Smooth muscle cell (in vitro differentiated cells): ENCODE data around the gene ARID5A. TPM values are rescaled to one million over a fixed set of nuclear protein-coding genes. Genes with fewer than 3 reads are reported as not detected.
A peak's percentile ranks its signal among the peaks of the same experiment; 100 is the strongest.

Experiments
- DNase-seq: peaks from one replicate; lab custom pipeline; 2025; ENCODE audit not compliant: unreplicated experiment; lab: John Stamatoyannopoulos, UW
- H2AFZ ChIP-seq: fragments of 200-600 bp; sonication (generic); 2 replicates; pipeline ENCODE4 v1.6.0; 2016; ENCODE audit warnings: antibody characterized with exemption, low read depth, mild to moderate bottlenecking
- H3F3A ChIP-seq: fragments of 200-600 bp; sonication (generic); 2 replicates; pipeline ENCODE4 v1.6.0; 2017; ENCODE audit warnings: antibody characterized with exemption, low read depth
- H3K27ac ChIP-seq: fragments of 200-600 bp; sonication (generic); 2 replicates; pipeline ENCODE4 v1.5.1; 2016; ENCODE audit warnings: low read depth, mild to moderate bottlenecking
- H3K27me3 ChIP-seq: fragments of 200-600 bp; sonication (generic); 2 replicates; pipeline ENCODE4 v1.6.1; 2016; ENCODE audit warnings: low read depth, mild to moderate bottlenecking
- H3K36me3 ChIP-seq: fragments of 200-600 bp; sonication (generic); 2 replicates; pipeline ENCODE4 v1.5.1; 2016; ENCODE audit warnings: low read depth
- H3K4me1 ChIP-seq: fragments of 200-600 bp; sonication (generic); 2 replicates; pipeline ENCODE4 v1.5.1; 2016; ENCODE audit warnings: low read depth
- H3K4me2 ChIP-seq: fragments of 200-600 bp; sonication (generic); 2 replicates; pipeline ENCODE4 v1.6.0; 2016; ENCODE audit warnings: mild to moderate bottlenecking
- H3K4me3 ChIP-seq: fragments of 200-600 bp; sonication (generic); 2 replicates; pipeline ENCODE4 v1.5.1; 2016; ENCODE audit warnings: mild to moderate bottlenecking
- H3K79me2 ChIP-seq: fragments of 200-600 bp; sonication (generic); 2 replicates; pipeline ENCODE4 v1.6.0; 2016; ENCODE audit warnings: low read depth, mild to moderate bottlenecking
- H3K9ac ChIP-seq: fragments of 200-600 bp; sonication (generic); 2 replicates; pipeline ENCODE4 v1.6.0; 2016; ENCODE audit warnings: low read depth
- H3K9me3 ChIP-seq: fragments of 200-600 bp; sonication (generic); replicated peaks from 2 replicates; pipeline ENCODE4 v1.5.1; 2016; ENCODE audit warnings: low read depth
- H4K20me1 ChIP-seq: fragments of 200-600 bp; sonication (generic); 2 replicates; pipeline ENCODE4 v1.6.0; 2016; ENCODE audit warnings: low read depth
- WGBS: methylation state at CpG from one replicate; pipeline ENCODE4 v1.1.7; 2016; ENCODE audit warnings: low lambda C conversion rate; 5-methylcytosine and 5-hydroxymethylcytosine counted together
- polyA plus RNA-seq: library from polyadenylated mRNA; unstranded; fragments of >200 nt; fragmentation: Nextera tagmentation; extraction: Ambion mirVana; gene quantifications from 2 replicates; pipeline ENCODE4 v1.2.1, GENCODE V29; 2016
- total RNA-seq: library from RNA; depleted of rRNA; stranded (reverse); fragments of >200 nt; gene quantifications from 2 replicates; pipeline ENCODE4 v1.2.3, GENCODE V29; 2014
- TF ChIP-seq, protein P1 (sequence below): fragments of 200-600 bp; sonication (generic); IDR thresholded peaks from 2 replicates; pipeline ENCODE4 v1.5.1; 2017; ENCODE audit warnings: borderline replicate concordance, mild to moderate bottlenecking, antibody characterized with exemption; ENCODE audit not compliant: insufficient read depth, poor library complexity, severe bottlenecking

The ARID5A gene
- total and polyA plus RNA-seq, 2 experiments from 2014 or later: 12.1 to 25.6 TPM

DNA sequence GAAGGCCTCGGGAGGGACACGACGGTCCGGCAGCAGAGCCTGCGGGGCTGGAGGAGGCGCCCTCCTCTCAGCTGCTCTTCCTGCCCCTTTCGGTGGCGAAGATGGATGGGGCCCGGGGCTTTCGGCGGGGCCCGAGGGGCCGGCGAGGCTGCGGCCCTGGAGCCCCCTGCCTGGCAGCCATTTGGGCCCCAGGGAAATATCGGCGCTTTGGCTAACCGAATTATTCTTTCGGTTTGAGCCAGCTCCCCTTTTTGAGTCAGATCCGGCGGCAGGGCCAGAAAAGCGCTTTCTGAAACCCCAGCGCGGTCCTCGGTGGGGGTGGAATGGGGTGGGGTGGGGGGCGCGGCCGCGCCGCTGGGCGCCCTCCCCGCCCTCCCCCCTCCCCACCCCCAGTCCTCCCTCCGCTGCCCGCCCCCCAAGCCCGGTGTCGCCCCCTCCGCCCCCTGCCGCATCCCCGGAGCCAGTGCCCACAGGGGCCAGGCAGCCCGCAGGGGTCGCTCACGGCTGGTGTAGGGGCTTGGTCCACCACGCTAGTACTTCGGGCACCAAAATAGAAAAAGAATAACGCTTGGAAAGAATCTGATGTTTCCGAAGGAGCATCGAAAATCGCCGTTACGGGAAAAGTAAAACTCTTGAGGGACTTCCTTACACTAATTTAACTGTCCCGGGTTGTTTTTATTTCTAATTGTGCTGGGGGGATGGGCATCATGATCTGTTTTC lies 9.1 kb upstream of the ARID5A start:
- WGBS: 6% methylated on average over 40 of the region's 51 CpGs
- Histone ChIP-seq H3K27ac (peak overlapping the region; percentile 66), H4K20me1 (no peaks in the 10 kb centered on the region), H2AFZ (peak overlapping the region; percentile 91), H3K27me3 (peaks cover 4% of the 10 kb centered on the region), H3F3A (peaks cover 1% of the 10 kb centered on the region), H3K36me3 (no peaks in the 10 kb centered on the region), H3K4me1 (peaks cover 30% of the 10 kb centered on the region), H3K4me2 (peak overlapping the region; percentile 92), H3K9ac (peak overlapping the region; percentile 64), H3K4me3 (peak overlapping the region; percentile 56), H3K9me3 (no peaks in the 10 kb centered on the region), H3K79me2 (no peaks in the 10 kb centered on the region)
- TF ChIP-seq, protein P1, sequence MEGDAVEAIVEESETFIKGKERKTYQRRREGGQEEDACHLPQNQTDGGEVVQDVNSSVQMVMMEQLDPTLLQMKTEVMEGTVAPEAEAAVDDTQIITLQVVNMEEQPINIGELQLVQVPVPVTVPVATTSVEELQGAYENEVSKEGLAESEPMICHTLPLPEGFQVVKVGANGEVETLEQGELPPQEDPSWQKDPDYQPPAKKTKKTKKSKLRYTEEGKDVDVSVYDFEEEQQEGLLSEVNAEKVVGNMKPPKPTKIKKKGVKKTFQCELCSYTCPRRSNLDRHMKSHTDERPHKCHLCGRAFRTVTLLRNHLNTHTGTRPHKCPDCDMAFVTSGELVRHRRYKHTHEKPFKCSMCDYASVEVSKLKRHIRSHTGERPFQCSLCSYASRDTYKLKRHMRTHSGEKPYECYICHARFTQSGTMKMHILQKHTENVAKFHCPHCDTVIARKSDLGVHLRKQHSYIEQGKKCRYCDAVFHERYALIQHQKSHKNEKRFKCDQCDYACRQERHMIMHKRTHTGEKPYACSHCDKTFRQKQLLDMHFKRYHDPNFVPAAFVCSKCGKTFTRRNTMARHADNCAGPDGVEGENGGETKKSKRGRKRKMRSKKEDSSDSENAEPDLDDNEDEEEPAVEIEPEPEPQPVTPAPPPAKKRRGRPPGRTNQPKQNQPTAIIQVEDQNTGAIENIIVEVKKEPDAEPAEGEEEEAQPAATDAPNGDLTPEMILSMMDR: peak; percentile 28
- no peak for DNase-seq

DNA sequence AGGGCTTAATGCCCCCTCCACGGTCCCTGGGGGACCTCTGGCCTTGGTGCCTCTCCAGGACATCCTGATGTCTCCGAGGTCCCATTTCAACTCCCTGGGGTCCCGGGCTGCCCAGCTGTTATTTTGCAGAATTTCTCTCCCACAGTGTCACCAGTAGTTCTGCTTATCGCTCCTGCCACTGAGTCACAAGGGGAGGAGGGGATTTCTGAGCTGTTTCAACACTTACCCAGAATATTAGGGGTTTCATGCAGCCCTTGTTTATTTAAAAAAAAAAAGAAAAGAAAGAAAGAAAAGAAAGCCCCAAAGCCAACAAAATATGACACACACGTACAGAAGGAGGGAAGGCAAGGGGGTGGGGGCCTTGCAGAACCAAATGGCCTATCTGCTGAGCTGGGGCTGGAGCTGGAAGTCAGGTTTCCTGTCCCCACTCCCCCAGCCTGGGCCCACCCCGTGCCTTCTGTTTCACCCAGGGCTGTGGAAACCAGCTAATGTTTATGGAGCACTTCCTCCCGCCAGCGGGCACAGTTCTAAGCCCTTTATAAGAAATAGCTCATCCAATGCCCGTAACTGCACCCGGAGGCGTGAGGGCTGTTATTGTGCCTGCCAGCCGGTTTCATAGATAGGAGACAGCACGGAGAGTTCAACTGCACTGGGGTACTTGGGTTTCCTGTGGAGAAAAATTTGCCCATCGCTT lies 8.4 kb upstream of the ARID5A start:
- peak overlapping the region; percentile 92 for H3K4me2 ChIP-seq
- no peaks in the 10 kb centered on the region for H4K20me1 ChIP-seq
- peak overlapping the region; percentile 8 for H3K9ac ChIP-seq
- no peaks in the 10 kb centered on the region for H3K9me3 ChIP-seq
- H3K27ac ChIP-seq: peak overlapping the region; percentile 66
- H3K36me3 ChIP-seq: no peaks in the 10 kb centered on the region
- H3K79me2 ChIP-seq: no peaks in the 10 kb centered on the region
- H3F3A ChIP-seq: peaks cover 8% of the 10 kb centered on the region
- peaks cover 4% of the 10 kb centered on the region for H3K27me3 ChIP-seq
- peak overlapping the region; percentile 56 for H3K4me3 ChIP-seq
- H2AFZ ChIP-seq: peak overlapping the region; percentile 78
- WGBS: 23% methylated on average over 14 of the region's 14 CpGs
- H3K4me1 ChIP-seq: peaks cover 30% of the 10 kb centered on the region
- no peak for DNase-seq
- TF ChIP-seq, protein P1: no peak

DNA sequence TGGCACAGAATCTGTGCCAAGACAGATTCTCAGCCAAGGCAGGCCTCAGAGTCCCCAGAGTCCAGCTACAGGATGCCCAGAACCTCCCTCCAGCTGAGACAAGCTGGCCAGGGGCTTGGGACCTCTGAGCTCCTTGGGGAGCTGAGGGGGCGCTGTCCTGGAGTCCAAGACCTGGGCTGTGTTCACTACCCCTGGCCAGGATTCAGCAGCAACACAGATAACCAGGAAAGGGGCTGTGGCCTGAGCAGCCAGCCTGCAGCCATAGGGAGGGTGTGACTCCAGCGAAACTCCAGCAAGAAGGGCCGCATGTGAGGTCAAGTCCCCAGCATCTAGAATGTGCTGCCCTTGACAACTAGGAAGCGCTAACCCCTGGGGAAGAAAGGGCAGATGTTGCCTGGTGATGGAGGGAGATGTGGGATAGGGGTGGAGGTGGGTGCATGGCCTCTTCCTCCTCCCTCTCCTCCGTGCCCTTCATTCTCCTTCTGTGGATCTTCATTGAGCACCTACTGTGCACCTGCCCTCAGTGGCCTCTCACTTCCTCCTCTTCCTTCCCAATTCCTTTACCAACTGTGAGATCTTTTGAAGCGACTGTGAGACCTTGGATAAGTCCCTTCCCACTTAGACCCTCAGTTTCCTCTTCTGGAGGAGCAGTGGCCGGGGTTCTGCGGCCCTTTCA lies 7.7 kb upstream of the ARID5A start:
- H3K27me3 ChIP-seq: peaks cover 2% of the 10 kb centered on the region
- TF ChIP-seq, protein P1: no peak
- H3F3A ChIP-seq: peaks cover 8% of the 10 kb centered on the region
- 92% methylated on average over 8 of the region's 8 CpGs for WGBS
- H3K4me1 ChIP-seq: peaks cover 30% of the 10 kb centered on the region
- no peak for DNase-seq
- no peaks in the 10 kb centered on the region for H4K20me1 ChIP-seq
- H3K27ac ChIP-seq: peak overlapping the region; percentile 66
- no peaks in the 10 kb centered on the region for H3K79me2 ChIP-seq
- H3K4me2 ChIP-seq: peak overlapping the region; percentile 92
- peak overlapping the region; percentile 78 for H2AFZ ChIP-seq
- H3K4me3 ChIP-seq: no peak overlapping the region
- peak overlapping the region; percentile 1 for H3K9ac ChIP-seq
- H3K36me3 ChIP-seq: no peaks in the 10 kb centered on the region
- no peaks in the 10 kb centered on the region for H3K9me3 ChIP-seq
